GM18526 (cell line): ENCODE data around the gene ADAMTS7.

Source experiments
- POLR2A ChIP-seq: IDR thresholded peaks from 3 replicates; pipeline ENCODE4 v1.6.1; 2011; ENCODE audit not compliant: insufficient read length; ENCODE audit errors: extremely low read depth

ADAMTS7 gene

GRCh38 chr15:78837131-78837530, 25.9 kb upstream of the ADAMTS7 start:
- no peak for TF ChIP-seq POLR2A

GRCh38 chr15:78836333-78836732, 25.1 kb upstream of the ADAMTS7 start:
- TF ChIP-seq POLR2A: no peak

GRCh38 chr15:78831229-78832207, 20.3 kb upstream of the ADAMTS7 start:
- TF ChIP-seq POLR2A: no peak

- TF ChIP-seq POLR2A: no peak
Observed at GRCh38 chr15:78830514-78831228, 19.4 kb upstream of the ADAMTS7 start.

GRCh38 chr15:78828920-78829319, 17.7 kb upstream of the ADAMTS7 start:
- TF ChIP-seq POLR2A: no peak

GRCh38 chr15:78822514-78822913, 11.2 kb upstream of the ADAMTS7 start:
- TF ChIP-seq POLR2A: no peak

GRCh38 chr15:78811825-78812183, 540 bp upstream of the ADAMTS7 start:
- no peak for TF ChIP-seq POLR2A

- TF ChIP-seq POLR2A: no peak
Observed at GRCh38 chr15:78810362-78811123, 721 bp downstream of the ADAMTS7 start.

- no peak for TF ChIP-seq POLR2A
Observed at GRCh38 chr15:78810003-78810361, 1.3 kb downstream of the ADAMTS7 start.

GRCh38 chr15:78808550-78808949, 2.7 kb downstream of the ADAMTS7 start:
- TF ChIP-seq POLR2A: no peak

GRCh38 chr15:78807359-78807758, 3.9 kb downstream of the ADAMTS7 start:
- no peak for TF ChIP-seq POLR2A

GRCh38 chr15:78804391-78804792, 6.9 kb downstream of the ADAMTS7 start:
- TF ChIP-seq POLR2A: no peak

- no peak for TF ChIP-seq POLR2A
Observed at GRCh38 chr15:78800806-78801205, 10.5 kb downstream of the ADAMTS7 start.

- TF ChIP-seq POLR2A: no peak
Observed at GRCh38 chr15:78800189-78800588, 11.1 kb downstream of the ADAMTS7 start.

GRCh38 chr15:78797951-78798350, 13.3 kb downstream of the ADAMTS7 start:
- TF ChIP-seq POLR2A: no peak
